CD4-positive, alpha-beta T cell (primary cell): Measurements from ENCODE around the gene ATP6V1E1. TPM values are rescaled to one million over a fixed set of nuclear protein-coding genes. Genes with fewer than 3 reads are reported as not detected.

Source experiments
- ATAC-seq: fragments of 200-7000 bp; cut with Tn5 transposase; one replicate; pipeline ENCODE4 v1.10.0; 2022; ENCODE audit warnings: mild to moderate bottlenecking; ENCODE audit not compliant: poor library complexity
- CTCF ChIA-PET: fragments of 350-600 bp; sonication (Branson Sonifier 250); formaldehyde crosslinking; loops from one replicate; lab custom pipeline; 2021; ENCODE audit warnings: antibody characterized with exemption, inconsistent platforms; lab: Charles Lee
- POLR2A ChIA-PET: fragments of 350-600 bp; sonication (Branson Sonifier 250); formaldehyde crosslinking; loops from one replicate; lab custom pipeline; 2021; ENCODE audit warnings: antibody characterized with exemption, inconsistent platforms; lab: Charles Lee
- DNase-seq, 14 experiments: peaks; one replicate each; pipeline ENCODE4 v3.0.0-alpha.2; 2013 to 2020; ENCODE audit warnings: mixed read lengths in 2 of 14
- H3K27ac ChIP-seq, 2 donors: one replicate each; pipeline versions ENCODE4 v1.5.1 to v1.7.0; 2013; ENCODE audit warnings: low read length in 2 of 2, low read depth in 1 of 2, mild to moderate bottlenecking in 1 of 2
- H3K27me3 ChIP-seq, 2 experiments: 1 replicate in 1 of 2; 2 replicates in 1 of 2; pipeline versions ENCODE4 v1.6.1 to v1.7.0; 2013; ENCODE audit warnings: low read length in 2 of 2, control low read depth in 1 of 2, mild to moderate bottlenecking in 1 of 2, moderate library complexity in 1 of 2; ENCODE audit not compliant: insufficient read depth in 2 of 2, control insufficient read depth in 1 of 2
- H3K36me3 ChIP-seq: one replicate; pipeline ENCODE4 v1.6.1; 2013; ENCODE audit warnings: low read length, control low read depth; ENCODE audit not compliant: insufficient read depth
- H3K4me1 ChIP-seq: one replicate; pipeline ENCODE4 v1.6.1; 2013; ENCODE audit warnings: low read length, control low read depth; ENCODE audit not compliant: insufficient read depth
- H3K4me3 ChIP-seq: one replicate; pipeline ENCODE4 v1.5.1; 2013; ENCODE audit warnings: mild to moderate bottlenecking, low read length, moderate library complexity
- H3K9me3 ChIP-seq, 2 experiments: 1 replicate in 1 of 2; 2 replicates in 1 of 2; pipeline versions ENCODE4 v1.6.1 to v1.7.0; 2013; ENCODE audit warnings: low read length in 2 of 2, mild to moderate bottlenecking in 2 of 2, control low read depth in 1 of 2, moderate library complexity in 1 of 2; ENCODE audit not compliant: control insufficient read depth in 1 of 2, insufficient read depth in 1 of 2
- H3K27ac Mint-ChIP-seq: one replicate; pipeline ENCODE4 v1.8.0; 2020; ENCODE audit warnings: mixed read lengths
- H3K27me3 Mint-ChIP-seq: one replicate; pipeline ENCODE4 v1.8.0; 2021; ENCODE audit warnings: mixed read lengths
- H3K36me3 Mint-ChIP-seq: one replicate; pipeline ENCODE4 v1.8.0; 2021; ENCODE audit warnings: low read depth, mixed read lengths
- H3K4me1 Mint-ChIP-seq: one replicate; pipeline ENCODE4 v1.8.0; 2021; ENCODE audit warnings: low read depth, mixed read lengths
- H3K4me3 Mint-ChIP-seq: one replicate; pipeline ENCODE4 v1.8.0; 2020; ENCODE audit warnings: mild to moderate bottlenecking, mixed read lengths
- H3K9me3 Mint-ChIP-seq: one replicate; pipeline ENCODE4 v1.8.0; 2020; ENCODE audit warnings: mixed read lengths
- CTCF ChIP-seq: fragments of 200-600 bp; IDR thresholded peaks from one replicate; pipeline ENCODE4 v1.8.0; 2022; ENCODE audit warnings: antibody characterized with exemption, mild to moderate bottlenecking
- intact Hi-C, 2 experiments: fragments of 100-400 bp; cut with DNase I in 1 of 2; cut with micrococcal nuclease in 1 of 2; formaldehyde crosslinking; loops; one replicate each; pipeline versions ENCODE4 v1.15.1 to v1.9.0; 2023 to 2025; cut with DNase I, micrococcal nuclease
- total RNA-seq, 174 experiments: library from RNA in 2 of 174; stranded (reverse) in 2 of 174; gene quantifications; one replicate each; pipeline ENCODE4 v1.2.3 and lab custom pipeline; 2021 to 2026

The ATP6V1E1 gene
- total RNA-seq, 2 experiments from 2014 or later, result 48.4 to 50.8 TPM

- ChIA-PET POLR2A (no interaction called here), CTCF (no interaction called here)
- no peaks in the 10 kb centered on the region for H3K9me3 Mint-ChIP-seq
- no peak for DNase-seq
- H3K27ac Mint-ChIP-seq, result no peak overlapping the region
- no peak for ATAC-seq
- intact Hi-C loops, result no loop called here
- no peaks in the 10 kb centered on the region for H3K9me3 ChIP-seq
- H3K27me3 Mint-ChIP-seq, result no peaks in the 10 kb centered on the region
- no peak overlapping the region for H3K27ac ChIP-seq
- no peaks in the 10 kb centered on the region for H3K4me1 ChIP-seq
- H3K4me3 Mint-ChIP-seq, result no peak overlapping the region
- no peak for TF ChIP-seq CTCF
- no peak overlapping the region for H3K4me3 ChIP-seq
- H3K27me3 ChIP-seq, result no peaks in the 10 kb centered on the region
- H3K36me3 Mint-ChIP-seq, result no peaks in the 10 kb centered on the region
- no peaks in the 10 kb centered on the region for H3K4me1 Mint-ChIP-seq
- no peaks in the 10 kb centered on the region for H3K36me3 ChIP-seq
These were observed 45.4 kb downstream of the ATP6V1E1 start for GRCh38 chr22:17583151-17583550.

- H3K4me1 Mint-ChIP-seq, result no peaks in the 10 kb centered on the region
- CTCF ChIA-PET, result no interaction called here
- Histone ChIP-seq H3K4me3 (no peak overlapping the region), H3K4me1 (no peaks in the 10 kb centered on the region), H3K27ac (no peak overlapping the region), H3K27me3 (no peaks in the 10 kb centered on the region), H3K36me3 (no peaks in the 10 kb centered on the region), H3K9me3 (no peaks in the 10 kb centered on the region)
- H3K27ac Mint-ChIP-seq, result no peak overlapping the region
- TF ChIP-seq CTCF, result no peak
- no peaks in the 10 kb centered on the region for H3K27me3 Mint-ChIP-seq
- DNase-seq (no peak), ATAC-seq (no peak)
- H3K36me3 Mint-ChIP-seq, result no peaks in the 10 kb centered on the region
- no peak overlapping the region for H3K4me3 Mint-ChIP-seq
- no peaks in the 10 kb centered on the region for H3K9me3 Mint-ChIP-seq
- intact Hi-C loops, result no loop called here
- POLR2A ChIA-PET, result no interaction called here
These were observed 46.9 kb downstream of the ATP6V1E1 start for GRCh38 chr22:17581631-17582030.

GRCh38 chr22:17581056-17581455, 47.5 kb downstream of the ATP6V1E1 start:
- ATAC-seq, result no peak
- H3K27ac ChIP-seq, result no peak overlapping the region
- no peak for DNase-seq
- Mint-ChIP-seq H3K27ac (no peak overlapping the region), H3K36me3 (no peaks in the 10 kb centered on the region), H3K4me3 (no peak overlapping the region), H3K9me3 (no peaks in the 10 kb centered on the region), H3K27me3 (no peaks in the 10 kb centered on the region), H3K4me1 (no peaks in the 10 kb centered on the region)
- POLR2A ChIA-PET, result no interaction called here
- intact Hi-C loops, result no loop called here
- H3K9me3 ChIP-seq, result no peaks in the 10 kb centered on the region
- H3K27me3 ChIP-seq, result no peaks in the 10 kb centered on the region
- H3K4me3 ChIP-seq, result no peak overlapping the region
- no peaks in the 10 kb centered on the region for H3K36me3 ChIP-seq
- CTCF ChIA-PET, result no interaction called here
- no peaks in the 10 kb centered on the region for H3K4me1 ChIP-seq
- TF ChIP-seq CTCF, result no peak
